Adipose tissue (tissue), 3 donors: ENCODE measurements around the gene DACH2. TPM values are rescaled to one million over a fixed set of nuclear protein-coding genes. Genes with fewer than 3 reads are reported as not detected.
"Not testable (repeated sequence)": the region's sequence is repeated elsewhere in the genome, so short reads cannot be mapped to it uniquely, and the experiment has no call there.

Source experiments
- H3K27ac ChIP-seq: one replicate; pipeline ENCODE4 v1.5.1; 2013; ENCODE audit warnings: low read depth, low read length
- WGBS, 3 donors: extraction: QIAGEN DNeasy Blood & Tissue Kit; methylation state at CpG; one replicate each; pipeline ENCODE4 v1.1.7; 2013; 5-methylcytosine and 5-hydroxymethylcytosine counted together
- polyA plus RNA-seq, 3 donors: library from polyadenylated mRNA; stranded (reverse); fragments of 200-250 nt; gene quantifications; one replicate each; pipeline ENCODE4 v1.2.3, GENCODE V29; 2013
- donor health status: healthy with polysubstance abuse.
- donor health status: Bipolar disorder and iron deficiency.
- donor health status: healthy.

The DACH2 gene
- under 1 TPM in 1 of 3 donors, not detected in 2; 0.17 TPM for polyA plus RNA-seq

DNA sequence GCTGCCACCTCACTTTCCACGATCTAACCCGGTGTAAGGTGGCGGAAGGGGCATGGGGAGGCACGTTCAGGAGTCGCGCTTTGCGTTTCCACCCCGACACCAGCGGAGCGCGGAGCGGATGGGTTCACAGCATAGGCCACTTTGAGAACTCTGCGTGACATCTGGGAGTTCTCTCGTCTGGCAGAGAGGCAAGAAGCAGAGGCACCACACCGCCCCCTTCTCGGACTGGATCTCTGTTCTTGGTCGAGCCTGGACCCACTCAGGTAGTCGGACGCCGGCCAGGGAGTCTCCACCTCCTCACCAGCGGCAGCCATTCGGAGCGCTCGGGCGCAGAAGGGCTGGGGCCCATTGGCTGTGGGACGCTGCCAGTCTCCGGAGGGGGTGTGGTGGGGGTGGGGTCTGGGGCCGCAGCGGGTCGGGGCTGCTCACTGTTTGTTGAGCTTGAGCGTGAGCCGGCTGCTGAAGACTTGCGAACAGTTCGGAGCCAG, at the start of gene DACH2:
Gene DACH2, plus strand, starts transcription at position 428 of the 488 bp plus-strand sequence.
- WGBS, 3 donors = 1 to 34% (median 1%) methylated on average over 21 to 34 of the region's 34 CpGs
- no peak within 1 kb of the TSS for H3K27ac ChIP-seq

DNA sequence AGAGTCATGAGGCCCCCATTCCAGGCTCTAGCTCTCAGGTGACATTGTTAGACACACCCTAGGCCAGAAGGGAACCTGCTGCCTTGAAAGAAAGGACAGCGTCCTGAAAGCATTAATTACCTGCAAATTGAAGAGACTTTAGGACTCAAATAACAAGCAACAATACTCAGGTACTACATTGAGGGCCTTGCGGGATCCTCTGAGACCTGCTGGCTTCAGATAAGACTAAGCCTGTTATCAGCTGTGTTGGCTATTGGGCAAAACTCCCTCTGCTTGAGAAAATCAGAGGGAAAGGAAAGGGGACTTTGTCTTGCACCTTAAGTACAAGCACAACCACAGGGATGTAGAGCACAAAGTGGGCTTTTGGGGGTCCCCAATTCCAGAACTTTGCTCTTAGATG, 45.9 kb upstream of the DACH2 start:
- WGBS, 3 donors = 71 to 88% (median 78%) methylated on average over 2 of the region's 2 CpGs
- no peak overlapping the region for H3K27ac ChIP-seq

DNA sequence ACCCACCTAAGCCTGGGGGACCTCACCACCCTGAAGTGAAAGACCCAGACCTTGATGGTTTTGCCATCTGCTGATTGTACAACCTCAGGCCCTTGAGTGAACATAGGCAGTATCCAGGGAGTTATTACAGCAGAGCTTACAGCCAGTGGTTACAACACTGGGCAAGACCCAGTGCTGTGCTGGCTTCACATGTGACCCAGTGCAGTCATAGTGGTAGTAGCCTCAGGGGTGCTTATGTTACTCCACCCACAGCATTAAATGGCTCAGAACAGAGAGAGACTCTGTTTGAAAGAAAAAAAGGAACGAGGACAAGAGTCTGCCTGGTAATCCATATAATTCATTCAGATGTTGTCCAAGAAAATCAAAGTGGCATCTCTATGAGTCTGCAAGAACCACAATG, 45.2 kb upstream of the DACH2 start:
- H3K27ac ChIP-seq = no peak overlapping the region
- WGBS, 3 donors = 45 to 78% (median 76%) methylated on average over 1 of the region's 1 CpG

DNA sequence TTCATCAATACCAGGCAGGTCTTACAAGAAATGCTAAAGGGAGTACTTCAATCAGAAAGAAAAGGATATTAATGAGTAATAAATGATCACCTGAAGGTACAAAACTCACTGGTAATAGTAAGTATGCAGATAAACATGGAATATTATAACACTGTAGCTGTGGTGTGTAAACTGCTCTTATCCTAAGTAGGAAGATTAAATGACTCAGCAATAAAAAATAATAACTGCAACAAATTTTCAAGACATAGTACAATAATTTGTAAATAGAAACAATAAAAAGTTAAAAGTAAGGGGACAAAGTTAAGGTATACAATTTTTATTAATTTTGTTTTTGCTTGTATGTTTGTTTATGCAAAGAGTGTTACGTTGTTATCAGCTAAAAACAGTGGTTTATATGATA, 43.7 kb upstream of the DACH2 start:
- no peak overlapping the region for H3K27ac ChIP-seq
- 64 to 74% (median 67%) methylated on average over 1 of the region's 1 CpG for WGBS, 3 donors

DNA sequence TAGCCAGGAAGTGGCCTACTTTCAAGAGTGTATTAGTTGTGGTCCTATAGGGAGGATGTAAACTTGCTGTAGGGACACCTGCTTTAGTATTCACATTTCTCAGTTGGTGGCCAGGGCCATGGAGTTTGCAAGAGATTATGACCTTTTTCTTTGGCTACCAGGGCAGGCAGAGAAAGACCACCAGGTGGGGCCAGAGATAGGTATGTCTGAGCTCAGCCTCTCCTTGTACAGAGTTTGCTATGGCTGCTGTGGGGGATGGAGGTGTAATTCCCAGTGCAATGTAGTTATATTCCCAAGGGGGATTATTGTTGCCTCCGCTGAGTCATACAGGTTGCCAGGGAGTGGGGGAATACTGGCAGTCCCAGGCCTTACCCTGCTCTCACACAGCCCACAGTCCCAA, 26.3 kb upstream of the DACH2 start:
- no peak overlapping the region for H3K27ac ChIP-seq
- 81 to 90% (median 90%) methylated on average over 1 of the region's 1 CpG for WGBS, 3 donors

DNA sequence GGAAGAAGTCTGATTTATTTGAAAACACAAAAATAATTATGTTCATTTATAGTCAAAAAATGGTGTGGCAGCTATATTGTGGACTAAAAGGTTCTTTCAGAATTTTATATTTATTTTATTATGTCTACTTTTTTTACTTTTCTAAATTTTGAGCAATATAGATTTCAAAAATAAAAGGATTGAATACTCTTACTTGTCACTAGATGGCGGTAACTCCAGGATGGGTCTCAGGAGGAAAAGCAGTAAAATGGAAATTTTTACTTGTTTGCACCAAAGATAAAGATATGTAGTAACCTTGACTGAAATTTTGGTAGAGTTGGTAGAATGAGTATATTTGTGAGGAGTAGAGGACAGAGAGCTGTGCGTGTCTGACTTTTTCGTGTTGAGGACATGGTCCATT, 14.5 kb upstream of the DACH2 start:
- no peak overlapping the region for H3K27ac ChIP-seq
- 8 to 17% (median 15%) methylated on average over 3 of the region's 3 CpGs for WGBS, 3 donors

DNA sequence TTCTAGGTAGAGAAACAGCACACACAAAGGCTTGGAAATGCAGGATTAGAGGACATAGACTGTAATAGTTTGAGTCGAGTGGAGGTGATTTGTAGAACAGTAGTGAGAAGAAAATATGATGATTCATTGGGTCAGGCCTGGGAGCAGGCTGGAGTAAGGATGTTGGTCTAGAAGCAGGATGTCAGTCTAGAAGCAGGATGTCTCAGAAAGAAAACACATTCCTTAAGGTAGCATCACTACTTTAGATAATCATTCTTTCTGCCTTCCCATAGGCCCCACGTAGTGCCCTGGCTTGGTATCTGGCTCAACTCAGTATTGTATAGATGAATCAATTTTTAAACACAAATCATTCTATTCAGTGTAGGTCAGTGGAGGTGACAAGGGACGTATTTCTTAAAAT, 11.2 kb upstream of the DACH2 start:
- 69 to 81% (median 80%) methylated on average over 3 of the region's 3 CpGs for WGBS, 3 donors
- no peak overlapping the region for H3K27ac ChIP-seq

DNA sequence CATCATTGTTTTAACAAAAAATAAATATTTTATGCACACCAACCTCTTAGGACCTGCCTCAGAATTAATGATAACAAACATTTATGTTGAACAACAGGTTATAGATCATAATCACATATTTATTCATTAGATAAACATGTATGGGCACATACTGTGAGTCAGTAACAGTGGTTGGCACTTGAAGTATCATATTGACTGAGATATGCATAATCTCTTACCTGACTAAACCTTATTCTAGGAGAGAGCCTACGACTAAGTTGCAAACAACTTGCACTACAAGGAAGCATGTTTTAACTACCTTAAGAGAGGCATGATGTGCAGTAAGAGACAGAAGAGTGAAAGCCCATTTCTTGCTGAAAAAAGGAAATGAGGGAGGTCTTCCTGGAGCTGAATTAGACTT, 6.5 kb upstream of the DACH2 start:
- no peak overlapping the region for H3K27ac ChIP-seq
- 57 to 73% (median 65%) methylated on average over 1 of the region's 1 CpG for WGBS, 3 donors

DNA sequence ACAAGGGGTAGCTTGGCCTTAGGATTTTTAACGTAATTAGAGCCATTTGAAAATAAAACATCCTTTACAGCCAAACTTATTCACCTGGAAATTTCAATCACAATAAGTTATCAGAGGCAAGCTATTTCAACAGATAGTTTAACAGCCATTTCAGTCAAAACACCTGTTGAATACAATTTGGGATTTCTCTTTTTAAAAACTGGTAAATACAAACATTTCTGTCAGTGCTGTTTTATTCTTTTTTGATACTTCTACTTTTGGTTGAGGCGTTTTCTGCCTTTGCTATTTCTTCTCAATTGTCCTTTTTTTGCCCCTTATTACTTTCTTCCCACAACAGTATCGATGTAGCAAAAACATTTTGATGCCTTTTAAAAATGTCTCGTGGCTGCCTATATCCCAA, 2.1 kb upstream of the DACH2 start:
- 62 to 92% (median 91%) methylated on average over 4 of the region's 4 CpGs for WGBS, 3 donors
- no peak overlapping the region for H3K27ac ChIP-seq

DNA sequence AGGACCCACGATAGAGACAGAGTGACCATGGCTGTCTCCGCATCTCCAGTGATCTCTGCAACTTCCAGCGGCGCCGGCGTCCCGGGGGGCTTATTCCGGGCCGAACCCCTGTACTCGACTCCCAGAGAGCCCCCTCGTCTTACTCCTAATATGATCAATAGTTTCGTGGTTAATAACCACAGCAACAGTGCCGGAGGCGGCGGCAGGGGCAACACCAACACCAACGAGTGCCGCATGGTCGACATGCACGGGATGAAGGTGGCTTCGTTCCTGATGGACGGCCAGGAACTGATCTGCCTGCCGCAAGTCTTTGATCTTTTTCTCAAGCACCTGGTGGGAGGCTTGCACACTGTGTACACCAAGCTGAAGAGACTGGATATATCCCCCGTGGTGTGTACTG, 343 bp downstream of the DACH2 start:
- WGBS, 3 donors = 1 to 31% (median 2%) methylated on average over 22 to 23 of the region's 23 CpGs
- H3K27ac ChIP-seq = no peak overlapping the region

DNA sequence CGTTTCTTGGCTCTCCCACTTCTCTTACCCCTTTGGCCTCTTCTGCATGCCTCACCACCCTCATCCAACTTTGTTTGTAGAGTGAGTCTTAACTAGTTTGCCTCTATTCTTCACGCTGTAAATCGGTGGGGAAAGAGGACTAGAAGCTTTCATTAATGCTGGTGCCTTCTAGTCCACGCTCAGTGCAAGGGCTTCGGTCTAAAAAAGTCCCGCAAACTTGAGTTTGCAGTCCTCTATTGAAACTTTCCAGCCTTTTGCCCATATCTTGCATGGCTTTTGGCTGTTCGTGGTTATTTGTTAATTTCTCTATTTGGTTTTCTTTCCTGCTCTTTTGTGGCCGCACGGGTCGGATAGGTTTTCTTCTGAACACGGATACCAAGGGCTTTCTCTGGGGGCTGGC, 868 bp downstream of the DACH2 start:
- whole genome bisulfite sequencing, 3 donors = 0 to 33% (median 10%) methylated on average over 11 of the region's 11 CpGs
- H3K27ac ChIP-seq = no peak overlapping the region

DNA sequence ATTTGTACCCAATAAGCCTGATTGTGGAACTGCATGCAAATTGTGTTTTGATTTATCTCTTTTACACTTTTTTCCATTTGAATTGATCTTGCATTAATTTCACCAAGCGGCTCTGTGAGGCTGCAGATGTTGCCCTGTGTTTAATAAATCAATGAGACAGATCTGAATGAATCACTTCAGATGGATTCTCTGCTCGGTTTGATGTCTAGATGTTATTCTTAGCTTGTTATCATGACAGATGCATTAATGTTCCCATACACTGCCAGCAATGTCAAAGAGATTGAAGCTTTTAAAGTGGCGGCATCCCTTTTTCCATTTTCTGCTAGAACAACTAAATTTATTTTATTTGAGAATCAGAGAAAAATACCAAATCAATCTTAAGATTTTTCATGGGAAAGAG, 6.3 kb downstream of the DACH2 start:
- no peak overlapping the region for H3K27ac ChIP-seq
- WGBS, 3 donors = 35 to 70% (median 58%) methylated on average over 3 of the region's 3 CpGs

DNA sequence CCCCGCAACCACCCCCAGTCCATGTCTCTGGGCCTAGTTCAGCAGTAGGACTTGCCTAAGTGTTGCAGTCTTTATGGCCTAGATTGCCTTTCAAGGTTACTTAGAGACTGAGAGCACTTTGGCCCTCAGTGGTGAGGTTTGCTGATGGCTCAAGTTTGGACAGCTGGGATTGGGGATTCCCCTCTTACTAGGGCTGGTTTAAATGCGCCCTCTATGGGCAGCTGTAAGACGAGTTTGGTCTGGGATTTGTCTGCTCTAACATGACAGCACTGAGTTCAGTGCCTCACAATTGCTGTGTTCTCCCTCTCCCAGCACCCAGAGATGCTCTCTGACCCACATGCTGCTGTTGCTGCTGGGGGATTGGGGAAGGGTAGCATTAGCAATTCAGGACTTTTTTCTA, 23.1 kb downstream of the DACH2 start:
- WGBS, 3 donors = 34 to 41% (median 40%) methylated on average over 3 of the region's 3 CpGs
- no peak overlapping the region for H3K27ac ChIP-seq

DNA sequence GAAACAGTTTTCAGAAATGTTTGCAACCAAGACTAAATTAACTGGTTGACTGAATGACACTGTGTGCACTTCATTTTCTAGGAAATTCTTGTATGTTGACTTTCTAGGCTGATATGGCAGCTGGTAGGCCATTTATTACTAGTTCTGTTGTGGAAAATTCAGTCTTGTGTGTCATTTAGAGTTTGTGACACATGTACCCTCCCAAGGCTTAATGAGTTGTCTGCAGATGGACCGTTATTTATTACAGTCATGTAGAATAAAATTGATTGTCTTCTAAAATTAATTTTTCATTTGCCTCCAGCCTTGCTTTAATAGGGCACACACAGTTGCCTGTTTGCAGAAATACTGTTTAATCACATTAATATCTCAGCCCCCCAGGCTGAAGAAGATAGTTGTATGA, 30.7 kb downstream of the DACH2 start:
- H3K27ac ChIP-seq = no peak overlapping the region
- 56 to 74% (median 59%) methylated on average over 1 of the region's 1 CpG for WGBS, 3 donors

DNA sequence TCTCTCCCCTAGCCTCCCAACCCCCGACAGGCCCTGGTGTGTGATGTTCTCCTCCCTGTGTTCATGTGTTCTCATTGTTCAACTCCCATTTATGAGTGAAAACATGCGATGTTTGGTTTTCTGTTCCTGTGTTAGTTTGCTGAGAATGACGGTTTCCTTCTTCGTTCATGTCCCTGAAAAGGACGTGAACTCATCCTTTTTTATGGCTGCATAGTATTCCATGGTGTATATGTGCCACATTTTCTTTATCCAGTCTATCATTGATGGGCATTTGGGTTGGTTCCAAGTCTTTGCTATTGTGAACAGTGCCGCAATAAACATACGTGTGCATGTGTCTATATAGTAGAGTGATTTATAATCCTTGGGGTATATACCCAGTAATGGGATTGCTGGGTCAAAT, 33.1 kb downstream of the DACH2 start:
- 85 to 94% (median 90%) methylated on average over 7 of the region's 7 CpGs for WGBS, 3 donors
- H3K27ac ChIP-seq = not testable (repeated sequence)

DNA sequence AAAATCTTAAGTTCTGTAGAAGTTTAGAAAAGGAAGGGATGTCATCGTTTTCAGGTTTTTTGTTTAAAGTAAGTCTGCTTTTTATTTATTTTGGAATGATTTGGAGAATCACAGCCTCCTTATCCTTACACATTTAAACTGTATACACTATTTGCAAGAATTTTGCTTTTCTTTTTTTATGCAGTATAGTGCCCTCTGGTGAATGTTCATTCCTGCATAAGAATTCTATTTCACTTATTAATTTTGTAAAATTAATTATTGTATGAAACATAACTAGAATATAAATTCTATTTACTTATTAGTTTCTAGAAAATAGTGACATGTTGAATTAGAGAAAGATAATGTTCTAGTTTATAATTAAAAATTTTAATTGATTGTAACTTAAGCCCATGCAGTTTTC, 44.6 kb downstream of the DACH2 start:
- H3K27ac ChIP-seq = no peak overlapping the region
- whole genome bisulfite sequencing, 3 donors = 54 to 77% (median 61%) methylated on average over 1 of the region's 1 CpG

DNA sequence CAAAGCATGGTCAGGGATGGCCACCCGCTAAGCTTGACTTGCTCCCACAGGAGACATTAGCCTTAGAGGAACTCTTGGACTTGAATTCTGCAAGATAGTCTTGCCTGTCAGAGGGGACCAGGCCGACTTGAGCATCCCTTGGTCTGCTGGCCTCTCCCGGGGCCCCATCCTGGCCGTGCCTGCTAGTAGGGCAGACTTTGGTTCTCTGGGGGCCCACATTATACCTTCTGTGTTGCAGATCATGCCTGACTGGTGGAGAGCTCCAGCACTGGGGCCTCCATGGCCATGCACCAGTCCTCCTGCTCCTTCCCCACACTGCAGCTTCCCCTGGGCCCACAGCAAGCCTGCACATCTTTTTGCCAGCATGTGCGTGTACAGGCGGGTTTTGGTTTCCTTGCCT, 46.5 kb downstream of the DACH2 start:
- 86 to 91% (median 89%) methylated on average over 6 of the region's 6 CpGs for WGBS, 3 donors
- no peak overlapping the region for H3K27ac ChIP-seq

DNA sequence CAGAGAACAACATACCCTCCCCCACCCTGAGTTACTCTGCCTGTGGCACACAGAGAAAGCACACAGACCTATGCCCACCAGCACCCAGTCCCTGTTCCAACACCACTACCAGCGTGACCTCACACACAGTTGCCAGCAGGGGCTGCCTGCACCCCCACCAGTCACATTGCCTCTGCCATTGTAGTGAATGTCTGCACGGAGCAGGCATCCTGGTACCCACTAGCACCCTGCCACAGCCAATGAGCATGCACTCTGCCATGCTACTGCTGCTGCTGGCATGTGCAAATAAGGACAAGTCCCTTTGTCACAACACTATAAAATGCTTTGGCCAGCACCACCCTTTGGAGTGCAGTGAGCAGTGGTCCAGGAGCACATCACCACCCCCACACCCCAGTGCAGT, 47.1 kb downstream of the DACH2 start:
- H3K27ac ChIP-seq = no peak overlapping the region
- 67 to 83% (median 77%) methylated on average over 2 of the region's 2 CpGs for WGBS, 3 donors

DNA sequence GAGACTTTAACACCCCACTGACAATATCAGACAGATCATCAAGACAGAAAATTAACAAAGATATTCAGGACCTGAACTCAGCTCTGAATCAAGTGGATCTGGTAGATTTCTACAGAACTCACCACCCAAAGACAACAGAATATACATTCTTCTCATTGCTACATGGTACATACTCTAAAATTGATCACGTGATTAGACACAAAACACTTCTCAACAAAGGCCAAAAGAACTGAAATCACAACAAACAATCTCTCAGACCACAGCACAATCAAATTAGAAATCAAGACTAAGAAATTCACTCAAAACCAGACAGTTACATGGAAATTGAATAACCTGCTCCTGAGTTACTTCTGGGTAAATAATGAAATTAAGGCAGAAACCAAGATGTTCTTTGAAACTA, 49.6 kb downstream of the DACH2 start:
- H3K27ac ChIP-seq = no peak overlapping the region
- 62 to 82% (median 79%) methylated on average over 1 of the region's 1 CpG for WGBS, 3 donors

DNA sequence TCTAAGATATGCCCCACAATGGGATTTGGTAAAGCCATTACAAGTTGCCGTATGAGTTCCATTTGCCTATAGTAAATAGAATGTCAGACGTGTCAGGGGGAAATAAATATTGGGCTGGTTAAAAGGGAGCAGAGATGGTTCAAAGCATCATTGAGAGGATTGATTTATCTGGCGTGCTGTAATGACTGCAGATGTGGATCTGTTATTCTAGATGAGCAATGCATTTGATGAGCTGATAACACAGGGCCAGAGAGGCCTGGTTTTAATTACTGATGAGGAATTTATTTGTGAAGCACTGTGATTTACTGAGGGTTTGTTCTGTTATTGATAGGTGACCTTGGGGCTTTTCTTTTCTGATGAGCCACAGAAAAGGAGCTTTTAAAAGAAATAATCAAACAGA, 62.5 kb downstream of the DACH2 start:
- no peak overlapping the region for H3K27ac ChIP-seq
- WGBS, 3 donors = 30 to 55% (median 43%) methylated on average over 3 of the region's 3 CpGs

DNA sequence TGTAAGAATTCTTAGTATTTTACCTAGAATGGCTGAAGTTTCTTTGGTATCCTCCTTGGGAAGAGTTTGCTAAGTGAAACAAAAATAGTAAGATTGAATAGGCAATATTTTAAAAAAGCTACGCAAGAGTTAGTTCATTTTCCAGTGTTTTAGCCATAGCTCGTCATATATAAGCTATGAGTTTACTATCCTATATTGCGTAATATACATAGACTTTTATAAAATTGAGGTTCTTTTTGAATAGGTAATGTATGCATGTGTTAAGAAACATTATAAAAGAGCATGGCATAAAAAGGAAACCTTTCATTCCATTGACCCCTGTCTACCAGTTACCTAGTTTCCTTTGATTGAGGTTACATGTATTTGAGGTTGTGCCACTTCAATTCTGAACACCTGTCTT, 67.0 kb downstream of the DACH2 start:
- WGBS, 3 donors = 87 to 93% (median 91%) methylated on average over 3 of the region's 3 CpGs
- H3K27ac ChIP-seq = no peak overlapping the region
